Nephron progenitor cell (in vitro differentiated cells): ENCODE measurements around the gene PRXL2A.
"Not testable (repeated sequence)": the region's sequence is repeated elsewhere in the genome, so short reads cannot be mapped to it uniquely, and the experiment has no call there.

ENCODE experiments used
- DNase-seq: peaks from one replicate; pipeline ENCODE4 v3.0.0; 2021
- H3K27ac Mint-ChIP-seq: 2 replicates; pipeline ENCODE4 v1.8.0; 2021; ENCODE audit warnings: mild to moderate bottlenecking, moderate library complexity, mixed read lengths
- H3K27me3 Mint-ChIP-seq: 2 replicates; pipeline ENCODE4 v1.8.0; 2021; ENCODE audit warnings: mild to moderate bottlenecking, low read depth, mixed read lengths; ENCODE audit not compliant: poor library complexity
- H3K36me3 Mint-ChIP-seq: 2 replicates; pipeline ENCODE4 v1.8.0; 2021; ENCODE audit warnings: low read depth, mixed read lengths
- H3K4me1 Mint-ChIP-seq: 2 replicates; pipeline ENCODE4 v1.8.0; 2021; ENCODE audit warnings: mixed read lengths
- H3K4me3 Mint-ChIP-seq: 2 replicates; pipeline ENCODE4 v1.8.0; 2021; ENCODE audit warnings: mild to moderate bottlenecking, moderate library complexity, mixed read lengths
- H3K9me3 Mint-ChIP-seq: 2 replicates; pipeline ENCODE4 v1.8.0; 2021; ENCODE audit warnings: mild to moderate bottlenecking, moderate library complexity, mixed read lengths
- CTCF ChIP-seq: fragments of 200-600 bp; sonication (generic); IDR thresholded peaks from 2 replicates; pipeline ENCODE4 v1.5.0; 2021; ENCODE audit warnings: antibody characterized with exemption

Gene PRXL2A, protein sequence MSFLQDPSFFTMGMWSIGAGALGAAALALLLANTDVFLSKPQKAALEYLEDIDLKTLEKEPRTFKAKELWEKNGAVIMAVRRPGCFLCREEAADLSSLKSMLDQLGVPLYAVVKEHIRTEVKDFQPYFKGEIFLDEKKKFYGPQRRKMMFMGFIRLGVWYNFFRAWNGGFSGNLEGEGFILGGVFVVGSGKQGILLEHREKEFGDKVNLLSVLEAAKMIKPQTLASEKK

DNA sequence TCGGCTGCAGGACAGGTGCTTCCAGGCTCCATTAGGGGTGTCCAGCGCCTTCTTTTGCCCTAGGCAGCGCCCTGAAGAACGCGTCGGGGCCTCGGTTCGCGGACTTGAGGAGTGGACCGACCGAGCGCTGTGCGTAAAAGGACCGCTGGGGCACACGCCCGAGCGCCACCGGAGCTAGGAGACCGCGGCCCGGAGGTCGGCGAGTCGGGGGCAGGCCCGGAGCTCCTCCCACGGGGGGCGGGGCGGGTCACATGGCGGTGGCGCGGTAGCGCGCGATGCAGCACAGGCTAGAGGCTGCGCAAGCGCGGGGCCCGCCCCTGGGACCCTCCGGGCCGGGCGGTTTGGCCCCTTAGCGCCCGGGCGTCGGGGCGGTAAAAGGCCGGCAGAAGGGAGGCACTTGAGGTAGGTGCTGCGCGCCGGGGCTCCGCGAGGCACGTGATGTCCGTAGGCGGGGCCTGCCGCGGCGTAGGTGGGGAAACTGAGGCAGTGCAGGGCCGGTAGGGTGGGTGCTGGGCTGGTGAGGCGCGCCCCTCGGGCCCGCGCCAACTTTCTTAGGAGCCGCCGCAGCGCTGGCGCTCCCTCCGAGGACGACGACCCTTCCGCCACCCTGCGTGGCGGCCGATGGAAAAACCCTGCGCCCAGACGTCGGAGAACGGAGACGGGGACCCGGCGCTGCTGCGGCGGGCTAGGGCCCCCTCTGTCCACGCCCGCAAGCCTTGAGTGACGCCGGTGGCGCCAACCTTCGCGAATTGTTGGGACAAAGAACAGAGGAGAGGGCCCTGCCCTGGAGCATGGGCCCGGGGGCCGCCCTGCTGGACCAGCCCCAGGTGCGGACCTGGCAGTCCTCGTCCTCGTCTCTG is at the start of gene PRXL2A:
Gene PRXL2A, plus strand, starts transcription at position 310 of the 860 bp plus-strand sequence. CDS start 11,917 bp downstream, outside the sequence.
- H3K27ac Mint-ChIP-seq: peak within 1 kb of the TSS; percentile 93
- H3K4me1 Mint-ChIP-seq: peaks cover 74% of the 10 kb centered on the region
- H3K36me3 Mint-ChIP-seq: peaks cover 5% of the 10 kb centered on the region
- no peaks in the 10 kb centered on the region for H3K9me3 Mint-ChIP-seq
- TF ChIP-seq CTCF: no peak
- no peaks in the 10 kb centered on the region for H3K27me3 Mint-ChIP-seq
- DNase-seq: peak; percentile 97
- peak within 1 kb of the TSS; percentile 92 for H3K4me3 Mint-ChIP-seq

DNA sequence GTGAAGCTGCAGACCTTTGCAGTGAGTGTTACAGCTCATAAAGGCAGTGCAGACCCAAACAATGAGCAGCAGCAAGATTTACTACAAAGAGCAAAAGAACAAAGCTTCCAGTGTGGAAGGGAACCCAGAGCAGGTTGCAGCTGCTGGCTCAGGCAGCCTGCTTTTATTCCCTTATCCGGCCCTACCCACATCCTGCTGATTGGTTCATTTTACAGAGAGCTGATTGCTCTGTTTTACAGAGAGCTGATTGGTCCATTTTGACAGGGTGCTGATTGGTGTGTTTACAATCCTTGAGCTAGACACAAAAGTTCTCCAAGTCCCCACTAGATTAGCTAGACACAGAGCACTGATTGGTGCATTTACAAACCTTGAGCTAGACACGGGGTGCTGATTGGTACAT is 49.4 kb upstream of the PRXL2A start:
- H3K9me3 Mint-ChIP-seq, DNase-seq, H3K27ac Mint-ChIP-seq, H3K27me3 Mint-ChIP-seq, H3K4me3 Mint-ChIP-seq: not testable (repeated sequence)
- Mint-ChIP-seq H3K4me1 (peaks cover 21% of the 10 kb centered on the region), H3K36me3 (peaks cover 11% of the 10 kb centered on the region)

- TF ChIP-seq CTCF: no peak
- Mint-ChIP-seq H3K36me3 (peaks cover 14% of the 10 kb centered on the region), H3K27ac (no peak overlapping the region), H3K4me3 (no peak overlapping the region), H3K27me3 (peaks cover 7% of the 10 kb centered on the region), H3K4me1 (peaks cover 21% of the 10 kb centered on the region), H3K9me3 (peaks cover 7% of the 10 kb centered on the region)
- no peak for DNase-seq
These were observed 48.7 kb upstream of the PRXL2A start for GRCh38 chr10:80359644-80360043.

- Mint-ChIP-seq H3K9me3 (peaks cover 37% of the 10 kb centered on the region), H3K27ac (no peak overlapping the region), H3K27me3 (peaks cover 11% of the 10 kb centered on the region), H3K36me3 (peaks cover 49% of the 10 kb centered on the region), H3K4me1 (no peaks in the 10 kb centered on the region), H3K4me3 (no peak overlapping the region)
- DNase-seq: no peak
- no peak for TF ChIP-seq CTCF
These were observed 42.8 kb upstream of the PRXL2A start for GRCh38 chr10:80365510-80365909.

GRCh38 chr10:80371467-80371866 is 36.9 kb upstream of the PRXL2A start:
- Mint-ChIP-seq H3K27me3 (peaks cover 7% of the 10 kb centered on the region), H3K9me3 (peaks cover 26% of the 10 kb centered on the region), H3K4me3 (no peak overlapping the region), H3K36me3 (peaks cover 28% of the 10 kb centered on the region), H3K27ac (no peak overlapping the region), H3K4me1 (no peaks in the 10 kb centered on the region)
- DNase-seq: no peak
- TF ChIP-seq CTCF: no peak

GRCh38 chr10:80372675-80373074 is 35.7 kb upstream of the PRXL2A start:
- no peak for DNase-seq
- Mint-ChIP-seq H3K9me3 (peaks cover 14% of the 10 kb centered on the region), H3K27me3 (peaks cover 7% of the 10 kb centered on the region), H3K36me3 (peaks cover 16% of the 10 kb centered on the region), H3K4me1 (no peaks in the 10 kb centered on the region), H3K27ac (no peak overlapping the region), H3K4me3 (no peak overlapping the region)
- no peak for TF ChIP-seq CTCF
